Stimulated activated CD8-positive, alpha-beta memory T cell treated with anti-CD3 and anti-CD28 coated beads, Interleukin-2, amount 100 ng/mL, for 48 hours (primary cell): ENCODE data around the gene SMAD6.

Experiments used
- DNase-seq, 2 donors: peaks; one replicate each; pipeline ENCODE4 v3.0.0-alpha.2; 2020; ENCODE audit warnings: low read depth in 2 of 2

SMAD6 gene

GRCh38 chr15:66703540-66703941, 1.5 kb downstream of the SMAD6 start:
- no peak for DNase-seq

GRCh38 chr15:66704019-66704802, 2.2 kb downstream of the SMAD6 start:
- no peak for DNase-seq

GRCh38 chr15:66704803-66705153, 2.7 kb downstream of the SMAD6 start:
- no peak for DNase-seq

DNA sequence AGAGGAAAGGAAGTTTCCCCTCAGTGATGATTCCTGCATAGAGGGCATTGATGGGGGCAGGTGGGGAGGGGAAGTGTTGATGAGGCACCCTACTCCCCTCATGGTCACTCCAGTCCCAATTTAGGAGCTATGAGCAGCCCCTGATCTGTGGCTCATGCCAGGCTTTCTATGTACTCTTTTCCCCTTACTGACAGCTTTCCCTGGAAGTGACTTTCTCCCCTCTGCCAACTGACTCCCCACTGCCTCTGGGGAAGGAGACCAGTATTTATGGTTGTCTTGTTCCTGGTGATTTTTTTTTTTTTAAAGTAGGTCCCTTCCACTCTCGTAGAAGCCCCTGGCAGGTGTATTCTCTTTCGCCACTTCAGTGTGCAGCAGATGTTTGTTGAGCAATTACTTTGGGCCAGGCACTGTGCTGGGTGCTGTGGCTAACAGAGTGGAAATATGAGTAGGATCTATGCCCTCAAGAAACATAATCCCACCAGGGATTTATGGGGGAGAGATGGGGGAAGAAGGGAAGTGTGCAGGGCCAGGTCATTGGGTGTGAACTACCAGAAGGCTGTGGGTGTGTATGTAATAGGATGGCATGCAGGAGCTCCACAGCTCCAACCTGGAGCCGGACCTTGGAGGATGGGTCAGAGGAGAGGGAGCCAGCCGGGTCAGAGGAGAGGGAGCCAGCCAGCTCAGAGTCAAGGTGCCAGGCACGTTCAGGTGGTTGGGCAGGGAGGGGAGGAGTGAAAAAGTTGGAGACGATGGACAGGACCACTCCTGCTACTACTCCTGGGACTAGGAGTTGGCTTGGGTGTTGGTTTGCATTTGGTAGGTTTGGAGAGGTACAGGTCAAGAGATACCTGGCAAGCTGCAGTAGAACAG, 3.5 kb downstream of the SMAD6 start:
- DNase-seq: no peak

- no peak for DNase-seq
Observed at GRCh38 chr15:66706225-66706732, 4.2 kb downstream of the SMAD6 start.

DNA sequence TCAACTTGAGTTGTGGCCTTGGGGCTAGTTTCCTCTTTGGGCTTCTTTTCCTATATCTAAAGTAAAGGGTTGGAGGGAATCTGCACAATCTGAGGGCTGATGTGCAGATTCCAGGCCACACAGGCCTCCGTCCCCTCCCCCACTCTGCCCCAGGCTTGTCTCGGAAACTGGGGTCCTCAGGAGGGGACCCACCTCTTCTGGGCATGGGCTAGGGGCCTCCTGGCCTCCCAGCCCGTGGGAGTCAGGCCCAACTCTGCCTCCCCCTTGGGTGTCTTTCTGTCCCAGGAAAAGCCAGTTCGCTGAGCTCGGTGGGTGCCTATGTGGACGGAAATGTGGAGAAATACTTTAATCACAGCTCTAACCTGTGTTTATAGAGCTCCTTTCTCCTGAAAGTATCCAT, 4.8 kb downstream of the SMAD6 start:
- no peak for DNase-seq

DNA sequence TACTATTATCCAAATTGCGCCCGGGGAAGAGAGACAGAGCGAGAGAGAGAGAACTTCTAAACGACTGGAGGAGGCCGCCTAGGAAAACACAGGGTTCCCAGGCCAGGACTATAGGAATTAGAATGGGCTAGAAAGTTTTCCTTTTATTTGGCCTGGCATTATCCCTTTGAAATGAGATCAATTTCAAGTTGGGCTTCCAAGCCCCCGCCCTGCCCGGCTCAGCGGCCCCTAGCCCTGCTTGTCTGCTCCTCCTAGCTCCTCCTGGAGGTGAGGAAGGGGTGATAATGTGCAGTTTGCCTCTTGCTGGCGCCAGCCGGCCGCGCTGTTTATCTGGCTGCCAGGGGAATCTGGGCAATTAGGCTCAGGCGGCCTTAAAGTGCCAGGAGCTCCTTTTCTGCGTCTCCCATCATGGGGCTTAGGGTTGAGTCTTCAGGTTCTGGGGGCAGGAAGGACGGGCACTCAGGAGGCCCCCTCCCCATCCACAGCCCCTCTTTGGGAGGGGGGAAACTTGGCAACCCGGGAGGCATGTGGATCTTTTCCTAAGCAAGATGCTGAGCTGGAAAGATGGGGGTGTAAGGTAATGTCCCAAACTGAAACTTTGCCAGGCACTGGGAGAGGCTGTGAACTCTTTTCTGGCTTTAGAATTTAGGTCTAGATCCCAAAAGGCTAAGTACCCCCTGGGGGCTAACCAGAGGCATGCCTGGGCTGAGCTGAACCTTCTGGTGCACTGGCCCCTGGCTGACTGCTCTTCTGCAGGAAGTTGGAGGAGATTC, 5.5 kb downstream of the SMAD6 start:
- DNase-seq: no peak

DNA sequence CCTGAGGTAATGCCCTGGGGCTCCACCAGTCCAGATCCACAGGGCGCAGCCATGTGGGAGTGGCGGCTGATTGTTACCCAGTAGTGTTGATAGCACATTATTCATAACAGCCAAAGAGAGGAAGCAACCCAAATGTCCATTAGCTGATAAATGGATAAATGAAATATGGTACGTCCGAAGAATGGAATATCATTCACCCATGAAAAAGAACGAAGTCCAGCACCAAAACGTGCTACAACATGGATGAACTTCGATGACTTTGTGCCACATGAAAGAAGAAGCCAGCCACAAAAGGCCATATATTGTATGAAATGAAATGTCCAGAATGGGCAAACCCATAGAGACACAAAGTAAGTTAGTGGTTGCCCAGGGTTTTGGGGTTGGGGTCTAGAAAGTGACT, 6.4 kb downstream of the SMAD6 start:
- DNase-seq: no peak

DNA sequence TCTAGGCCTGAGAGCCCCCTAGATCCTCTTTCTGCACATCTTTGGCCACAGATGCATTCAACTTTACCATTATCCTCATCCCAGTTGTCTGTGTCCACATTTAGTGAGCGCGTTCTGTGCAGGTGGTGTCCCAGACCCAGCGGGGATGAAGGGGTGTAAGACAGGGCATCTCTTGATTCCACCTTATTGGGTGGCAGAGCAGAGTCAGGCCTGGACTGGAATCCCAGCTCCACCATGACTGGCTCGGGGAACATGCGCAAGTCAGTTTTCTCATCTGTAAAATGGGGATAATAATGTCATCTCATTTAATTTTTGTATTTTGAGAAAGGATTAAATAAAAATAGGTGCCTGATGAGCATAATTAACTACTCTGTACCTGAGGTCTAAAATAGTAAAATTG, 7.8 kb downstream of the SMAD6 start:
- DNase-seq: no peak

DNA sequence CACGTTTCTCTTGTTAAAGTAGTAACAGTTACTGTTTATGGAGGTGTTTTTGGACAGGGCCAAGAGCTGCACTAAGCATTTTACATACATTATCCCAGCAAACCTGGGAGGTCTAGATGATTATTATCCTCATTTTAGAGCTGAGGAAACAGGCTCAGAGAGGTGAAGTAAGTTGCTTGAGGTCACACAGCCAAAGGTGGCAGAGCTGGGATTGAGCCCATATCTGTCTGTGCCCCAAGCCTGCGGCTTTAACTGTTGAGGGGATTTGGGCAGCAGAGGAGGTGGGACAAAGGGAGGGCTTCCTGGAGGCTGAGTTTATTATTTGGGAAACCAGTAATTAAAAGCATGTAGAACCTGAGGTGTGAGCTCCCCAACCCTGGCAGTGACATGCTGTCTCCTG, 9.2 kb downstream of the SMAD6 start:
- no peak for DNase-seq

DNA sequence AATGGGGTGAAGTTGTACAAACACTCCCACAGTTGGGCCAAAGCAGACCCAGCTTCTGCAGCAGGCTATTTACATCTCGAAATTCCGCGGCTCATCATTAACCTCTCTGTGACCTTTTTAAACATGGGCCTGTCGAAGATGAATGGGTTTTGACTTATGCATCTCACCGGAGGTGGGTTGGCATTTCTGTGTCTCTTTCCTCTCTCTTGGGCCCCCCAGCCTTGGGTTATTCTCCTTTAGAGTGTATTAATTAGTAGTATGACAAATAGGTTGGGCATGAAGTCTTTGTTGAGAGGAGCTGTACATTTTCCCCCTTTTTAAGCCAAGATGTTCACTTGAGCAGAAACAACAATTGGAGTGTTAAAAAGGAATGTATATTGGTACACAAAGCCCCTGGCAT, 9.8 kb downstream of the SMAD6 start:
- DNase-seq: no peak

- DNase-seq: no peak
Observed at GRCh38 chr15:66713843-66714508, 11.9 kb downstream of the SMAD6 start.

- no peak for DNase-seq
Observed at GRCh38 chr15:66714543-66714981, 12.5 kb downstream of the SMAD6 start.

GRCh38 chr15:66715181-66715624, 13.2 kb downstream of the SMAD6 start:
- DNase-seq: no peak

- no peak for DNase-seq
Observed at GRCh38 chr15:66715720-66716655, 14.0 kb downstream of the SMAD6 start.

DNA sequence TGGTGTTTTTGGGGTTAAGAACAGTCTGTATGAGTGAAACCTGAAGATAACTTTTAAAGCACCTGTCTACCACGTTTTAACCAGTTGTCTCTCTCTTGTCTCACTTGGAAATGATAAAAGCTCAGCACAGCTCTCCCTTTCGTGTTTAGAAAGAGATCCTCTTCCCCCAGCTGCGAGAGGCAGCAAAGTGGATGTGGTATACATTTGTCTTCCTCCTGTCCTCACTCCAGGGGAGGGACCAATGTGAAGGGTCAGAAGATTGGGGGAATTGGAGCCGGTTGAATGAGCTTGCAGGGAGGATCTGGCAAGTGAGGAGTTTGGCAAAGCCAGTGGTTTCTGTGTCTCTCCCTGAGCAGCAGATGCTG, 14.6 kb downstream of the SMAD6 start:
- no peak for DNase-seq

DNA sequence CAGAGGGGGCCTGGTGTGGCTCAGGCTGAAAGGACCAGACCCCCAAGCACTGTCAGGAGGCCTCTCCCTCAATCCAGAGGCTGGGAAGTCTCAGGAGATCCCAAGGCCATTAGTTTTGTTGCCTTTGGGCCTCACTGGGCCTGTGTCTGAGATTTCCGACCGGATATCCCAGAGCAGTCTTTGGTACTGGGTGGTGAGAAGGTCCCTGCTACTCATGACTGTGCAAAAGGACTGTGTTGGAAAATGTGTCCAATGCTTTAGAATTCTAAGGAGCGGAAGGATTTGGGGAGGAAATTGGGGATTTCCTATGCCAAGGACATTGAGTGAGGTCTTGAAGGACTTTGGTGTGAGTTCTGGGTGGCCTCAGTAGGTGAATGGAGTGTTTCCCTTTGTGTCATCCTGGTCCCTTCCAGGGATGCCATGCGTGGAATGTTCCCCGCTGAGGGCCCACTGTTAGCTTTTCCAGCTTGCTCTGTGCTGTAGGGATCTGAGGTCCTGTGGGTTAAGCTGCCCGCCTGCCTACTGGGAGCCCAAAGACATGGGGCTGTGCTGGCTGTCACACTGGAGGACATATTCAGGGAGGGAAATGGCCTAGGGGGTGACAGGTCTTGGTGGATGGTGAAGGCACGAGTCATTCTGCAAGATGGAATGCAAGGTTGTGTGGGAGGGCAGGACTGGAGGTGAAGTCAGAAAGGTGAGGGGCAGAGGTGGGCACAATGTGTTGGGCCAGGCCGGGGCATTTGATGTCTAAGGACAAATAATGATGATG, 16.4 kb downstream of the SMAD6 start:
- no peak for DNase-seq

- DNase-seq: no peak
Observed at GRCh38 chr15:66719471-66719870, 17.4 kb downstream of the SMAD6 start.

- no peak for DNase-seq
Observed at GRCh38 chr15:66720206-66721010, 18.4 kb downstream of the SMAD6 start.
